ENCODE measurements around the gene SCNM1. TPM values are rescaled to one million over a fixed set of nuclear protein-coding genes. Genes with fewer than 3 reads are reported as not detected.

SCNM1 gene, protein sequence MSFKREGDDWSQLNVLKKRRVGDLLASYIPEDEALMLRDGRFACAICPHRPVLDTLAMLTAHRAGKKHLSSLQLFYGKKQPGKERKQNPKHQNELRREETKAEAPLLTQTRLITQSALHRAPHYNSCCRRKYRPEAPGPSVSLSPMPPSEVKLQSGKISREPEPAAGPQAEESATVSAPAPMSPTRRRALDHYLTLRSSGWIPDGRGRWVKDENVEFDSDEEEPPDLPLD
- total RNA-seq (2022; extraction: Qiagen RNA extraction; ENCODE audit: low read depth): 42.4 to 52.8 TPM (median 47.8 TPM) in 5 replicates

GRCh38 chr1:151165738-151166504, at the start of gene SCNM1, which contains the start of gene LYSMD1:
TSS of gene SCNM1 (plus strand) at chr1:151166144. CDS start at chr1:151166153, 9 bp downstream.
TSS of gene LYSMD1 (minus strand) at chr1:151165902. CDS start at chr1:151165258, 644 bp downstream.

DNA sequence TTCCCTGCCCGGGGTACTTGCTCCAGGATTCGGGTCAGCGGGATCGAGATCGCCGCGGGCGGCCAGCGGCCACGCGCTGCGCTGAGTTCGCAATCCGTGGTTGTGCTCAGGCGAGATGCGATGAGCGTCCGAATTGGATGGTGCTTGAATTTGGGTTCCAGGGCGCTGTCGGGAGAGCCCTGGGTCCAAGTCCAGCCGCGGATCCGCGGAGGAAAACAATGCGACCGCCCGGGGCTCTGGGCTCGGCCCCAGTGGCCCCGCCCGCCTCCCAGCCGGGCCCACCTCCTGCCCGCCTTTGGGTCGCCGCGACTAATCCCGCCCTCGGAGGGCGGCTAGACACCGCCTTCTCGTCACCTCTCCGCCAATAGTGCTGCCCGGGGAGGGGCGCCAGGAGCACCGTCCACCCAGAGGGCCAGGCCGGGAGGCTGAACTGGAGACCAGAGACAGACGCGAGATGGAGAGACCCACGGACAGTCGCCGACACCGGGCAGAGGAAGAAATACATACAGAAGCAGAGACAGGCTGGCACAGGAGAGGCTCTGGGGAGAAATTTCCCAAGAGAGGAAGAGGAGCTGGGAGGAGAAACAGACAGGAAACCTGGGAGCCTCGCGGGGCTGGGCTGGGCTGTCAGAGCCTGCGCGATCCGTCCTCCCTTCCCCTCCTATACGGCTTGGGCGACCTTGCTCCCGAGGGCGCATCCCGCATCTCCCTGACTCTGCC, 19.4 kb upstream of the SCNM1 start, which contains the start of gene SEMA6C:
Gene SEMA6C, minus strand, starts transcription at position 220 of the 720 bp plus-strand sequence. CDS start 4,010 bp downstream, outside the sequence.

GRCh38 chr1:151156515-151156819, 9.5 kb upstream of the SCNM1 start, which contains the start of gene TNFAIP8L2:
TSS of gene TNFAIP8L2 (plus strand) at chr1:151156649. CDS start at chr1:151158698, 2,049 bp downstream.

DNA sequence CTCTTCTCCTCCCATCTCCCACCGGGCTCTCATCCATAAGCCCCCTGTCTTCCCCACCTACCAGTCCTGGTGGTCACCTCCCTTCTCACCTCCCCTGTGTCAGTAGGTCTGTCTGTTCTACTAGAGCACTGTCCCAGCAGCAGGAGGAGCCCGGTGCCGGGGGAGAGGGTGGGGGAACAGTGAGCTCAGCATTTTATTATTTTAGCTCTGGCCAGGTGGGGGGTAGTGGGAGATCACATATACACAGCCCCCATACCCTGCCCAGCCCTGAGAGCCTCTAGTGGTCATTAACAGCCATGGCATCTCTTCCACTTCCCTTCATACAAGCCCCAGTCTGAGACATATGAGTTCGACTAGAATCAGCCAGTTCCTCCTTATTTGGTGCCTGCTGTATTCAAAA, 9.9 kb downstream of the SCNM1 start, which contains the start of gene TMOD4:
Gene TMOD4, minus strand, starts transcription at position 119 of the 400 bp plus-strand sequence. CDS start 1,106 bp downstream, outside the sequence.

DNA sequence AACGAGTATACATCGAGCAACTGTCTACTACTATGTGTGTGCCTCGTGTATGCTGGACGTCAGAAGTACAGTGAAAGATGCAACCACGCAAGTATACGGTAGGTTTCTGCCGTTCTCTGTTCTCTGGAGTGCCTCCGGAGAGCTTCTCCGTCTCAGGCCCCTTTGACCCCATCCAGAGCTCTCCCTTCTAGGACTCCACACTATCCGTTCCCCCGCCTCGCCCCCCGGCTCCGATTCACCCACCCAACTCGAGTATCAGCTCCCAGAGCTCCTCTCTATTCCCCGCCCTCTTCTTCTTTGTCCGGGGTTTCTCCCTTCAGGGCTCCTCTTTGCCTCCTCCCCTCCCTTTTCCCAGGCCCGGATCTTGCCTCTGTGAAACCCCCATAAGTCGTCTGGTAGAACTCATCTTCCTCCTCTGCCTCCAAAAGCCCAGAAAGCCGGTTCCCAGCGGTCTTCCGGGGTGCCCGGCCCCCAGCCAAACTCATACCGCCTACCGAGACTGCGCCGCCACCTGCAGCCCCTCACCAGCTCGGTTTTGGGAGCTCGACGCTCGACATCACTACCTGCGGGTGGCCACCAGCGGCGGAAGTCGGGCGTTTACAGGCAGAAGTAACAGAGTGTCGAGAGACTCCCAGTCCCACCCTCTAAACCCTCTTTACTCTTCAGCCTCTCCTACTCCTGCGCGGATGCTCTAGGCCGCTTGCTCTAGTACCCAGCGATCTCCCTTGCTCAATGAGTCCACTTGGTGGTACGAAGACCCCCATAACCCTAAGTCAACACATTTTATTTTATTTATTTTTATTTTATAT, 23.9 kb downstream of the SCNM1 start, which contains the start of gene VPS72:
Gene VPS72, minus strand, starts transcription at position 561 of the 809 bp plus-strand sequence. Its CDS starts 76 bp downstream, at position 485.

DNA sequence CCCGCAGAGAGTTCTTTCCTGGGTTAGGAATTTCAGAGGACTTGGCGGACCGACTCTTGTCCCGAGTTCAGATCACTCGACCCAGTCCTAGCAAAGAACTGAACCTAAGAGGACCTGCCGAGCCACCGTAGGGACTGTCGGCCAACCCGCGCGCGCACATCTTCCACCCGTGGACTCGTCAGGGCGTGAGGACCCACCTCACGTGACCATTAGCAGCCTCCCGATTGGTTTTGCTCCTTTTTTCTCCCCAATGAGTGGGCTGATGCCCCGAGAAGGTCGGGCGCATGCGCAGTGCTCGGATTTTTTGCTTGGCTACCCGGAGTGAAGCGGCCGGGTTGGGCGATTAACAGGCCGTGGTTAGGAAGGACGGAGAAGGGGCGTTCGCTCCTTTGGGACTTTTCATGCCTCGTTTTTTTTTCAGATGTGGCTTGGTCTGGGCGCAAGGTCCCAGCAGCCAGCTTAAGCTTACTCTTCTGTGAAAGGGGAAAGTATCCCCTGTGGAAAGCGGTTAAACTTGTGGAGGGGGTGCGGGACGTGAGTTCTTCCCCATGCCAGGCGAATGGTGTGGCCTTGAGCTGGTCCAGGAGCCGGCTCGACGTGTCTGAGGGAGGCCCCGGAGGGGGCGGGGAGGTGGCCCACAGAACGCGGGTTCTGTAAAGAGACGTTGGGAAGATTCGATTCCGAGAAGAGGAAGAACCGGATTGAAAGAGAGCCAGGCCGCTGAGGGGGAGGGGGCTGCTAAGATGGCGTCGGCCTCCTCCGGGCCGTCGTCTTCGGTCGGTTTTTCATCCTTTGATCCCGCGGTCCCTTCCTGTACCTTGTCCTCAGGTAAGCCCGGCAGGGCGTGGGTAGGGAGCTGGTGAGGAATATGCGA, 32.5 kb downstream of the SCNM1 start, which contains the start of gene PIP5K1A:
Gene PIP5K1A, plus strand, starts transcription at position 299 of the 874 bp plus-strand sequence. Its CDS starts 445 bp downstream, at position 744.

Other genes starting within 250 kb of the SCNM1 start
- gene SETDB1, start 239.8 kb upstream of the SCNM1 start, total RNA-seq (2022; extraction: Qiagen RNA extraction; ENCODE audit: low read depth): 18.0 to 24.1 TPM (median 23.2 TPM) in 5 replicates
- 240 to 254 TPM (median 248 TPM) in 5 replicates for gene CERS2, start 191.3 kb upstream of the SCNM1 start, total RNA-seq (2022; extraction: Qiagen RNA extraction; ENCODE audit: low read depth)
- gene ANXA9, start 183.9 kb upstream of the SCNM1 start, total RNA-seq (2022; extraction: Qiagen RNA extraction; ENCODE audit: low read depth): 0.71 to 1.3 TPM (median 0.99 TPM) in 5 replicates
- gene MINDY1, start 159.2 kb upstream of the SCNM1 start, total RNA-seq (2022; extraction: Qiagen RNA extraction; ENCODE audit: low read depth): 2.6 to 3.6 TPM (median 3.5 TPM) in 5 replicates
- gene PRUNE1, start 157.7 kb upstream of the SCNM1 start, total RNA-seq (2022; extraction: Qiagen RNA extraction; ENCODE audit: low read depth): 10.8 to 15.9 TPM (median 14.0 TPM) in 5 replicates
- 0.05 to 0.24 TPM (median 0.12 TPM) in 4 of 5 replicates, not detected in the other for gene BNIPL, start 129.6 kb upstream of the SCNM1 start, total RNA-seq (2022; extraction: Qiagen RNA extraction; ENCODE audit: low read depth)
- 5.3 to 8.6 TPM (median 6.4 TPM) in 5 replicates for gene C1orf56, start 118.4 kb upstream of the SCNM1 start, total RNA-seq (2022; extraction: Qiagen RNA extraction; ENCODE audit: low read depth)
- gene CDC42SE1, start 106.5 kb upstream of the SCNM1 start, total RNA-seq (2022; extraction: Qiagen RNA extraction; ENCODE audit: low read depth): 83.0 to 88.9 TPM (median 84.7 TPM) in 5 replicates
- 12.5 to 18.3 TPM (median 17.0 TPM) in 5 replicates for gene MLLT11, start 105.7 kb upstream of the SCNM1 start, total RNA-seq (2022; extraction: Qiagen RNA extraction; ENCODE audit: low read depth)
- 2.9 to 3.5 TPM (median 3.0 TPM) in 5 replicates for gene GABPB2, start 95.4 kb upstream of the SCNM1 start, total RNA-seq (2022; extraction: Qiagen RNA extraction; ENCODE audit: low read depth)
- 0.91 to 2.9 TPM (median 1.8 TPM) in 5 replicates for gene SEMA6C, start 19.5 kb upstream of the SCNM1 start, total RNA-seq (2022; extraction: Qiagen RNA extraction; ENCODE audit: low read depth)
- gene TNFAIP8L2, start 9.5 kb upstream of the SCNM1 start, total RNA-seq (2022; extraction: Qiagen RNA extraction; ENCODE audit: low read depth): not detected in 5 replicates
- 5.1 to 7.7 TPM (median 5.8 TPM) in 5 replicates for gene LYSMD1, start 242 bp upstream of the SCNM1 start, total RNA-seq (2022; extraction: Qiagen RNA extraction; ENCODE audit: low read depth)
- gene TMOD4, start 9.8 kb downstream of the SCNM1 start, total RNA-seq (2022; extraction: Qiagen RNA extraction; ENCODE audit: low read depth): 0.31 to 0.33 TPM in 2 of 5 replicates, not detected in the others
- gene VPS72, start 24.1 kb downstream of the SCNM1 start, total RNA-seq (2022; extraction: Qiagen RNA extraction; ENCODE audit: low read depth): 42.3 to 58.6 TPM (median 46.7 TPM) in 5 replicates
- 48.7 to 54.3 TPM (median 49.8 TPM) in 5 replicates for gene PIP5K1A, start 32.4 kb downstream of the SCNM1 start, total RNA-seq (2022; extraction: Qiagen RNA extraction; ENCODE audit: low read depth)
- 168 to 195 TPM (median 180 TPM) in 5 replicates for gene PSMD4, start 88.6 kb downstream of the SCNM1 start, total RNA-seq (2022; extraction: Qiagen RNA extraction; ENCODE audit: low read depth)
- 10.8 to 14.8 TPM (median 12.6 TPM) in 5 replicates for gene ZNF687, start 116.2 kb downstream of the SCNM1 start, total RNA-seq (2022; extraction: Qiagen RNA extraction; ENCODE audit: low read depth)
- gene PI4KB, start 161.3 kb downstream of the SCNM1 start, total RNA-seq (2022; extraction: Qiagen RNA extraction; ENCODE audit: low read depth): 23.4 to 27.4 TPM (median 27.0 TPM) in 5 replicates
- gene RFX5, start 181.1 kb downstream of the SCNM1 start, total RNA-seq (2022; extraction: Qiagen RNA extraction; ENCODE audit: low read depth): 20.1 to 24.6 TPM (median 23.8 TPM) in 5 replicates
- gene SELENBP1, start 206.6 kb downstream of the SCNM1 start, total RNA-seq (2022; extraction: Qiagen RNA extraction; ENCODE audit: low read depth): 6.1 to 8.0 TPM (median 6.9 TPM) in 5 replicates
- 379 to 439 TPM (median 422 TPM) in 5 replicates for gene PSMB4, start 233.4 kb downstream of the SCNM1 start, total RNA-seq (2022; extraction: Qiagen RNA extraction; ENCODE audit: low read depth)